Measurements from ENCODE around the gene VSTM2B. TPM values are rescaled to one million over a fixed set of nuclear protein-coding genes. Genes with fewer than 3 reads are reported as not detected.

The VSTM2B gene
- total RNA-seq, 1 experiment from 2014 or later: 0.31 TPM

DNA sequence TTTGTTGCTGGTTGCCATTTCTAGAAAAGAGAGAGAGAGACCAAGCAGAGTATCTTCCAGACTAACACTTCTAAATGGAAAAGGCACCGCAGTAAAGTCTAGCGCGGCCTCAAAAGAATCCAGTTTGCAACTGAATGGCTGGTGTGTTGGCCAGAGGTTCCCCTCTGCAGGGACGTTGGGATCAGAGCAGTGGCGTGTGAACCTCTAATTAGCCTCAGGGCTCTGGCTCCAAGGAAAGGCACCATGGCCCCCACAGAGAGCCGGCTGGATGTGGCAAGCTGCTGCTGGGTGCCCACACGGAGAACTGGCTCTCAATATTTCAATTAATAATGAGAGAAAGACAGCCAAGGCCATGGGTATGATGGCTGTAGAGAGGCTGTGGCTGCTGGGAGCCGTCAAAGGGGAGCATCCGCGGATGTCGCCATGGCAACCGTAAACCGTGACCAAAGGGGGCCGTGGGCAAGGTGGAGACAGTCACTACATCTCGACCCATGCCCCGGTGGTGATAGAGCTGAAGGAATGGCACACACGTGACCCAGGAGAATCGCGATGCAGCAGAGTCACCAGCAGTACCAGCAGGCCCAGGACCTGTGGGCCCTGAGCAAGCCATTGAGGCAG lies 9.5 kb downstream of the VSTM2B start:
- Histone ChIP-seq H4K8ac (replicated peaks; ENCODE audit: insufficient read length, low read depth, low read length) (no peak overlapping the region), H2BK15ac (ENCODE audit: low read depth, low read length) (no peak overlapping the region), H3K56ac (ENCODE audit: insufficient read length, low read depth, low read length) (no peak overlapping the region), H3K18ac (ENCODE audit: insufficient read length, low read depth, low read length) (no peak overlapping the region), H3K9ac (ENCODE audit: extremely low read depth, insufficient read length, low read length) (no peak overlapping the region), H3K27ac (ENCODE audit: insufficient read length, low read depth, low read length) (no peak overlapping the region), H2AK5ac (ENCODE audit: insufficient read length, low read length) (no peak overlapping the region), H3K4me1 (ENCODE audit: insufficient read depth, low read length) (no peaks in the 10 kb centered on the region), H3K79me2 (ENCODE audit: insufficient read depth, low read length) (no peaks in the 10 kb centered on the region), H3K4me2 (ENCODE audit: insufficient read depth, insufficient read length, low read length) (no peak overlapping the region), H4K5ac (ENCODE audit: insufficient read length, low read depth, low read length) (no peak overlapping the region), H4K91ac (ENCODE audit: insufficient read length, low read depth, low read length) (no peak overlapping the region), H3K23ac (ENCODE audit: insufficient read length, low read depth, low read length) (no peak overlapping the region), H3T11ph (ENCODE audit: low read length) (no peak overlapping the region), H2BK120ac (ENCODE audit: low read depth, low read length, poor library complexity, severe bottlenecking) (no peak overlapping the region), H4K20me1 (ENCODE audit: control insufficient read depth, insufficient read depth, insufficient read length) (no peaks in the 10 kb centered on the region), H2BK20ac (ENCODE audit: low read depth, low read length, poor library complexity, severe bottlenecking) (no peak overlapping the region), H3K23me2 (ENCODE audit: insufficient read length, low read depth, low read length, poor library complexity, severe bottlenecking) (peaks cover 4% of the 10 kb centered on the region), H3K79me1 (ENCODE audit: insufficient read depth, low read depth, low read length, poor library complexity, severe bottlenecking) (no peaks in the 10 kb centered on the region), H3K14ac (ENCODE audit: insufficient read depth, low read length) (no peak overlapping the region), H2BK12ac (ENCODE audit: insufficient read length, low read depth, low read length) (no peak overlapping the region), H3K4ac (ENCODE audit: low read depth, low read length) (no peak overlapping the region), H2BK5ac (ENCODE audit: insufficient read length, low read length) (no peak overlapping the region), H3K9me3 (ENCODE audit: control insufficient read depth, low read depth, low read length) (no peaks in the 10 kb centered on the region), H2AFZ (ENCODE audit: low read length) (no peak overlapping the region), H3K27me3 (ENCODE audit: insufficient read depth, low read length) (peaks cover 13% of the 10 kb centered on the region)
- Mint-ChIP-seq H3K36me3 (ENCODE audit: insufficient read depth in 1 of 3, low read depth in 3 of 3) (peaks cover 0 to 1% (median 0%) of the 10 kb centered on the region in 3 experiments; a peak in 1 of 7 replicates), H3K4me1 (peaks cover 19 to 24% of the 10 kb centered on the region in 2 experiments), H3K27me3 (ENCODE audit: low read depth) (peaks cover 81% of the 10 kb centered on the region), H3K9me3 (no peaks in the 10 kb centered on the region; a peak in 1 of 5 replicates), H3K27ac (no peak overlapping the region), H3K4me3 (no peak overlapping the region)
- TF ChIP-seq, protein P1, sequence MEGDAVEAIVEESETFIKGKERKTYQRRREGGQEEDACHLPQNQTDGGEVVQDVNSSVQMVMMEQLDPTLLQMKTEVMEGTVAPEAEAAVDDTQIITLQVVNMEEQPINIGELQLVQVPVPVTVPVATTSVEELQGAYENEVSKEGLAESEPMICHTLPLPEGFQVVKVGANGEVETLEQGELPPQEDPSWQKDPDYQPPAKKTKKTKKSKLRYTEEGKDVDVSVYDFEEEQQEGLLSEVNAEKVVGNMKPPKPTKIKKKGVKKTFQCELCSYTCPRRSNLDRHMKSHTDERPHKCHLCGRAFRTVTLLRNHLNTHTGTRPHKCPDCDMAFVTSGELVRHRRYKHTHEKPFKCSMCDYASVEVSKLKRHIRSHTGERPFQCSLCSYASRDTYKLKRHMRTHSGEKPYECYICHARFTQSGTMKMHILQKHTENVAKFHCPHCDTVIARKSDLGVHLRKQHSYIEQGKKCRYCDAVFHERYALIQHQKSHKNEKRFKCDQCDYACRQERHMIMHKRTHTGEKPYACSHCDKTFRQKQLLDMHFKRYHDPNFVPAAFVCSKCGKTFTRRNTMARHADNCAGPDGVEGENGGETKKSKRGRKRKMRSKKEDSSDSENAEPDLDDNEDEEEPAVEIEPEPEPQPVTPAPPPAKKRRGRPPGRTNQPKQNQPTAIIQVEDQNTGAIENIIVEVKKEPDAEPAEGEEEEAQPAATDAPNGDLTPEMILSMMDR (conservative IDR thresholded peaks at IDR 0.05): no peak
- peak; percentile 23 for DNase-seq
- WGBS (ENCODE audit: extremely low coverage, insufficient read length, low lambda C conversion rate): no CpG with 5 or more reads among the region's 19 CpGs
